ENCODE data around the gene GLRX3.

DNA sequence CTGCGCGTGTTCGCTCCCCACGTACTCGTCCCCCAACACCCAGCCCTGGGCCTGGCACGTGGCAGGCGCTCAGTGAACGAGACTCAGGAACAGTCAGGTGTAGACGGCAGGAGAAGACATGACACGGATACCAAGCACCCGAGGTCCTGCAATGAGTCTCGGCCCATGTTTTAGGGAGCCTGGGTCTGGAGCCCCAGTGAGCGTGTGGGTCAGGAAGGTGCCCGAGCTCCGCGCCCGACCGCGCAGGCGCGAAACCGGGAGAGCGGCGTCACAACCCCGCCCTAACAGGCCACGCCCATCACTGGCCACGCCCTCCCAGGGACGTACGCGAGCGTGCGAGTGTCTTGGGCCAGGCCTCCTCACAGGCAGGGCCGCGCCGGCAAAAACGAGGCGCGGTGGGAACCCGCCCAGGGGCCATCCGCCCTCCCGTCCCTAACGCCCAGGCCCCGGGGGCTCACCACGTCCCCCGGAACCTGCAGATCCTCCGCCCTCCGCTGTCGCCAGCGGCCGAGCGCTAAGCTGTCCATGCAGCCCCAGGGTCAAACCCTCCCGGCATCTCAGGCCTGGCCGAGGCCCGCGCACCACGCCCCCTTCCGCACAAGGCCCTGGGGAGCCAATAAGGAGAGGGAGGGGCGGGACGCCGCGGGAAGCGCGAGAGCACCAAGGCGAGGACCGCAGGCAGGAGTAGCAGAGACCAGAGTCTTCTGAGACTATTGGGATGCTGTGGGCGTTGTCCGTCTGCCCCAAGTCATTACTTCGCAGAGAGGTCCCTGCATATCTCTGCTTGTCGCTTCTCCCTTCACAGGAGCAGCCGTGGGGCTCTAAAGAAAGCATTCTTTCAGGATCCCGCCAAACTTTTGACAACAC, 25.7 kb upstream of the GLRX3 start, which contains the start of gene C10orf143:
- no peak for TF ChIP-seq EZH2 (IDR thresholded peaks at IDR 0.05; ENCODE audit: low read length, unreplicated experiment)
- TF ChIP-seq, protein P1, sequence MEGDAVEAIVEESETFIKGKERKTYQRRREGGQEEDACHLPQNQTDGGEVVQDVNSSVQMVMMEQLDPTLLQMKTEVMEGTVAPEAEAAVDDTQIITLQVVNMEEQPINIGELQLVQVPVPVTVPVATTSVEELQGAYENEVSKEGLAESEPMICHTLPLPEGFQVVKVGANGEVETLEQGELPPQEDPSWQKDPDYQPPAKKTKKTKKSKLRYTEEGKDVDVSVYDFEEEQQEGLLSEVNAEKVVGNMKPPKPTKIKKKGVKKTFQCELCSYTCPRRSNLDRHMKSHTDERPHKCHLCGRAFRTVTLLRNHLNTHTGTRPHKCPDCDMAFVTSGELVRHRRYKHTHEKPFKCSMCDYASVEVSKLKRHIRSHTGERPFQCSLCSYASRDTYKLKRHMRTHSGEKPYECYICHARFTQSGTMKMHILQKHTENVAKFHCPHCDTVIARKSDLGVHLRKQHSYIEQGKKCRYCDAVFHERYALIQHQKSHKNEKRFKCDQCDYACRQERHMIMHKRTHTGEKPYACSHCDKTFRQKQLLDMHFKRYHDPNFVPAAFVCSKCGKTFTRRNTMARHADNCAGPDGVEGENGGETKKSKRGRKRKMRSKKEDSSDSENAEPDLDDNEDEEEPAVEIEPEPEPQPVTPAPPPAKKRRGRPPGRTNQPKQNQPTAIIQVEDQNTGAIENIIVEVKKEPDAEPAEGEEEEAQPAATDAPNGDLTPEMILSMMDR (conservative IDR thresholded peaks at IDR 0.05; ENCODE audit: low read depth, low read length): no peak

Measured in PC-3 (cell line).